Osteocyte (in vitro differentiated cells): ENCODE data around the gene PHF11. TPM values are rescaled to one million over a fixed set of nuclear protein-coding genes. Genes with fewer than 3 reads are reported as not detected.
A peak's percentile ranks its signal among the peaks of the same experiment; 100 is the strongest.

Experiments used
- DNase-seq: peaks from one replicate; pipeline ENCODE4 v3.0.0; 2021; ENCODE audit warnings: mixed read lengths; ENCODE audit not compliant: unreplicated experiment; ENCODE audit errors: extremely low spot score
- H3K27ac Mint-ChIP-seq: one replicate; pipeline ENCODE4 v1.8.0; 2021; ENCODE audit warnings: mild to moderate bottlenecking, mixed read lengths; ENCODE audit not compliant: unreplicated experiment
- H3K27me3 Mint-ChIP-seq: one replicate; pipeline ENCODE4 v1.8.0; 2021; ENCODE audit warnings: mixed read lengths; ENCODE audit not compliant: unreplicated experiment
- H3K36me3 Mint-ChIP-seq: one replicate; pipeline ENCODE4 v1.8.0; 2021; ENCODE audit warnings: mixed read lengths; ENCODE audit not compliant: unreplicated experiment
- H3K4me1 Mint-ChIP-seq: one replicate; pipeline ENCODE4 v1.8.0; 2021; ENCODE audit warnings: mixed read lengths; ENCODE audit not compliant: unreplicated experiment
- H3K4me3 Mint-ChIP-seq: one replicate; pipeline ENCODE4 v1.8.0; 2021; ENCODE audit warnings: mild to moderate bottlenecking, moderate library complexity, mixed read lengths; ENCODE audit not compliant: unreplicated experiment
- H3K9me3 Mint-ChIP-seq: one replicate; pipeline ENCODE4 v1.8.0; 2021; ENCODE audit warnings: mixed read lengths; ENCODE audit not compliant: unreplicated experiment
- total RNA-seq: library from RNA; stranded (reverse); gene quantifications from 2 replicates; pipeline ENCODE4 v1.2.1, GENCODE V29; 2021
- TF ChIP-seq, protein P1 (sequence below): fragments of 200-600 bp; sonication (generic); IDR thresholded peaks from 2 replicates; pipeline ENCODE4 v1.5.0; 2021; ENCODE audit warnings: antibody characterized with exemption, mild to moderate bottlenecking, moderate library complexity

PHF11 gene
- total RNA-seq, 1 donor from 2014 or later: 32.1 TPM

DNA sequence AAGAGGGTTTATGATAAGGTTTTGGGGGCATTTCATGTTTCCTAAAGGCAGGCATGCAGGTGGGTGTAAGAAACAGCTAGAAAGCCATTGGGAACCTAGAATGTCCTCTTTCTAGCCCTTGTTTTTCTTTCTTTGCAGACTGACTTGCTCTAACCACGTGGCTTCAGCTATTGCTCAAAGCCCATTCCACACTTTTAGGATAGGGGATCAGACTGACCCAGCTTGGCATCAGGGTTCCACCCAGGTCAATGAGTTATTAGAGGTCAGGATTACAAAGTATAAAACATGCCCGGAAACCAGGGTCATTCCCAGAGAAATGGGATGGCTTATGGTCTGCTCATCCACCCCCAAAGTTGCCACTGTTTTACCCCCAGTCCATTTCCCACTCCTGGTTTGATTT, 16.8 kb downstream of the PHF11 start:
- no peak overlapping the region for H3K27ac Mint-ChIP-seq
- no peaks in the 10 kb centered on the region for H3K9me3 Mint-ChIP-seq
- H3K36me3 Mint-ChIP-seq: peaks cover 33% of the 10 kb centered on the region
- peaks cover 5% of the 10 kb centered on the region for H3K4me1 Mint-ChIP-seq
- no peak for DNase-seq
- H3K4me3 Mint-ChIP-seq: no peak overlapping the region
- H3K27me3 Mint-ChIP-seq: no peaks in the 10 kb centered on the region
- TF ChIP-seq, protein P1, sequence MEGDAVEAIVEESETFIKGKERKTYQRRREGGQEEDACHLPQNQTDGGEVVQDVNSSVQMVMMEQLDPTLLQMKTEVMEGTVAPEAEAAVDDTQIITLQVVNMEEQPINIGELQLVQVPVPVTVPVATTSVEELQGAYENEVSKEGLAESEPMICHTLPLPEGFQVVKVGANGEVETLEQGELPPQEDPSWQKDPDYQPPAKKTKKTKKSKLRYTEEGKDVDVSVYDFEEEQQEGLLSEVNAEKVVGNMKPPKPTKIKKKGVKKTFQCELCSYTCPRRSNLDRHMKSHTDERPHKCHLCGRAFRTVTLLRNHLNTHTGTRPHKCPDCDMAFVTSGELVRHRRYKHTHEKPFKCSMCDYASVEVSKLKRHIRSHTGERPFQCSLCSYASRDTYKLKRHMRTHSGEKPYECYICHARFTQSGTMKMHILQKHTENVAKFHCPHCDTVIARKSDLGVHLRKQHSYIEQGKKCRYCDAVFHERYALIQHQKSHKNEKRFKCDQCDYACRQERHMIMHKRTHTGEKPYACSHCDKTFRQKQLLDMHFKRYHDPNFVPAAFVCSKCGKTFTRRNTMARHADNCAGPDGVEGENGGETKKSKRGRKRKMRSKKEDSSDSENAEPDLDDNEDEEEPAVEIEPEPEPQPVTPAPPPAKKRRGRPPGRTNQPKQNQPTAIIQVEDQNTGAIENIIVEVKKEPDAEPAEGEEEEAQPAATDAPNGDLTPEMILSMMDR: no peak

DNA sequence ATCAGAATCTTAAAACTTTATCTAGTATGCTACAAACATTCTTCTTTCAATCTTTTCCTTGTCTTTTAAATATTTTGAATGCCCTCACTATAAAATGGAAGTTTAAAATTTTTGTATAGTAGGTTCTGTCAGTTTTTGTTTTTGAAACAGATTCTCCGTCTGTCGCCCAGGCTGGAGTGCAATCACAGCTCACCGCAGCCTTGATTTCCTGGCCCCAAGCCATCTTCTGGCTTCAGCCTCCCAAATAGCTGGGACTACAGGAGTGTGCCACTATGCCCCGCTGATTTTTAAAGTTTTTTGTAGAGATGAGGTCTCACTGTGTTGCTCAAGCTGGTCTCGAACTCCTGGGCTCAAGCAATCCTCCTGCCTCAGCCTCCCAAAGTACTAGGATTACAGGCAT, 20.7 kb downstream of the PHF11 start:
- H3K27ac Mint-ChIP-seq: no peak overlapping the region
- TF ChIP-seq, protein P1: no peak
- H3K9me3 Mint-ChIP-seq: no peaks in the 10 kb centered on the region
- DNase-seq: no peak
- H3K27me3 Mint-ChIP-seq: no peaks in the 10 kb centered on the region
- H3K4me3 Mint-ChIP-seq: no peak overlapping the region
- peaks cover 43% of the 10 kb centered on the region for H3K36me3 Mint-ChIP-seq
- peaks cover 5% of the 10 kb centered on the region for H3K4me1 Mint-ChIP-seq

DNA sequence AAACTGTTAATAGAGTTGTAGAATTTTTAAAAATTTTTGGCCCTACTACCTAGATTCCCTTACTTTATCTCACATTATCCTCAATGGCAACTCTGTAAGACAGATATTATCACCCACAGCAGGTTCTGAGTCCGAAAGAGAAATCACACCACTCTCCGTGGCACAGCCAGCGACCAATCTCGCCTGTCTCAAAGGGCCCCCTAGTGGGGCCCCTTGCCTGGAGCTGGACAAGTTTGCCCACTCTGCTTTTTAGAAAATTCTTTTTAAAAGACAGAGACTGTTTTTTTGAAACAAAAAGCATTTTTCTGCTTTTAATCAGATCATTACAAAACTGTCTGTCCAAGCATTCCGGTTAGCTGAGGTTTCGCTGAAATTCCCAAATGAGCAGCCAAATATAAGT, 21.7 kb downstream of the PHF11 start:
- peaks cover 52% of the 10 kb centered on the region for H3K36me3 Mint-ChIP-seq
- DNase-seq: no peak
- no peak overlapping the region for H3K4me3 Mint-ChIP-seq
- no peaks in the 10 kb centered on the region for H3K9me3 Mint-ChIP-seq
- no peaks in the 10 kb centered on the region for H3K27me3 Mint-ChIP-seq
- TF ChIP-seq, protein P1: peak; percentile 30
- H3K4me1 Mint-ChIP-seq: peaks cover 5% of the 10 kb centered on the region
- no peak overlapping the region for H3K27ac Mint-ChIP-seq

DNA sequence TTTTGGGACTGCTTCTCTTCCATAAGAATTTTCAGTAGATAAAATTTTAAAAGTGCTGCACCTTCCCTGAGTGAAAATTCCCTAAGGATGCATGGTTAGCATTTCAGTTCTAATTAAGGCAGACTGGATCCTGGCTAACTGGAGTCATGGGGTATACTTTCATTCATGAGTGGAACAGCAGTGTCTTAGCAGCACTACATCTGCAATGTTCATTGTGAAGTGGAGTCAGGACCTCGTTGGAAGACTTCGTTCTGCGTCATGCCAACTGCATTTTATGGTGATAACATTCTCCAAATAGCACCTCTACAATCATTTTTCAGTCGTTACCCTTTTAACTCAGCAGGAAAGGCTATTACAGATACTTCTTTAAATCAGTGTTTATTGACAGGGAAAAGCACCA, 25.5 kb downstream of the PHF11 start:
- no peaks in the 10 kb centered on the region for H3K9me3 Mint-ChIP-seq
- H3K36me3 Mint-ChIP-seq: peaks cover 38% of the 10 kb centered on the region
- H3K27me3 Mint-ChIP-seq: no peaks in the 10 kb centered on the region
- peaks cover 2% of the 10 kb centered on the region for H3K4me1 Mint-ChIP-seq
- no peak overlapping the region for H3K27ac Mint-ChIP-seq
- TF ChIP-seq, protein P1: no peak
- DNase-seq: no peak
- no peak overlapping the region for H3K4me3 Mint-ChIP-seq

DNA sequence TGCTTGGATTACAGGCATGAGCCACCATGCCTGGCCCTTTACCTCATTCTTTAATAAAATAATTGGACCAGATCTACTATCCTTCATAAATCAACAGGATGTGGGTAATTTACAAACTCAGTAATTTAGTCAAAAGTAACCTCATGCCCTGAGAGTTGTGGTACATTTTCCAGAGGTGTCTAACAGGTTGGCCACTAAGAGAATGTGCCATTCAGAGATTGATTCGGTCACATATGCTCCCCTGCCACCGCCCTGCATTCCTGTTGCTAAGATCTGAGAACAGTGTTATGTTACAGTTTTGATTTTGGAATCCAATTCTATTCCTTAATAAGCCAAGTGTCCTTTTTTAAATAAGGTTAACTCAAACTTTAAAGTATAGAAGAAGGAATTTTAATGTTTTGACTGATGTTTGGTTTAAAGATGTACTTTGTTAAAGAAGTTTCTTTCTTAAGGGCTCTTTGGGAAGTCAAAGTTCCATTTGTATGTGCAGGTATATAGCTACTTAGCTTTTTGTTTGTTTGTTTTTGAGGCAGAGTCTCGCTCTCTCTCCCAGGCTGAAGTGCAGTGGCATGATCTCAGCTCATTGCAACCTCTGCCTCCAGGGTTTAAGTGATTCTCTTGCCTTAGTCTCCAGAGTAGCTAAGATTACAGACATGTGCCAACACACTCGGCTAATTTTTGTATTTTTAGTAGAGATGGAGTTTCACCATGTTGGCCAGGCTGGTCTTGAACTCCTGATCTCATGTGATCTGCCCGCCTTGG, 29.2 kb downstream of the PHF11 start:
- Mint-ChIP-seq H3K36me3 (peaks cover 48% of the 10 kb centered on the region), H3K4me1 (no peaks in the 10 kb centered on the region), H3K27ac (no peak overlapping the region), H3K27me3 (no peaks in the 10 kb centered on the region), H3K4me3 (no peak overlapping the region), H3K9me3 (no peaks in the 10 kb centered on the region)
- TF ChIP-seq, protein P1: no peak
- no peak for DNase-seq
